GM21381 (cell line): ENCODE measurements around the gene DNAJB9.

ENCODE experiments used
- ATAC-seq: cut with Tn5 transposase; IDR thresholded peaks from one replicate; pipeline ENCODE4 v1.9.1; 2021; ENCODE audit warnings: mild to moderate bottlenecking, moderate library complexity; ENCODE audit not compliant: unreplicated experiment

DNAJB9 gene

DNA sequence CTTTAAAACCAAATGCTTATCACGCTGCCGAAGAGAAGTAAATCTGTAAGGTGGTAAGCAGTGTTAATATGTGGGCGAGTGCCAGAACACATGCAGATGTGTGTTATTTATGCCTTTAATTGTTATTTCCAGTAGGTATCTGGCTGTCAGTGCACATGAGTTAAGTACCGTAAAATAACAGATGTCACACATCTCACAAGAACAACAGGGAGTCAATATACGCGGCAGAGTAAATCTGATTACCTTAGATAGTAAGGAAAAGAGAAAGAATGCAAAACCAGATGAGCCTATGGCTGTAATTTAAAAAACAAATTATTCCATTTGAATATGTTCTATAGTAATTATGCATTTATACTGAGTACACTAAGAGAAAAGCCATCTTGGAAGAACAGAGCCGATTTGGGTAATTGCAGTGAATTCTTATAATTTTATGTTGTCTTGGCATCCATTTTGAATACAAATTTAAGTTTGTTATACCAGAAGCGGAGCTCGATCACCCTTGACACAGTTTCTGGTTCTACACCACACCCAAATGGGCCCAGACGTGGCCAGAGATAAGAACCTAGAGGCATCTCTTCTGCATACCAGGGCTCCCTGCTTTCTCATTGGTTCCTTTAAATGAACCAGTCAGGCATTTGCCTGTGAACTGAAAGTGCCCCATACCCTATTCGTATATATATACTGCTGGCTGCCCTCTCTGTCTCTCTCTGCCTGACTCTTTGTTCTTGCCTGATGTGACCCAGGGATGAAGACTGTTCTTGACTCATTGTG lies 34.8 kb downstream of the DNAJB9 start:
- no peak for ATAC-seq

- no peak for ATAC-seq
These were observed 36.0 kb downstream of the DNAJB9 start for GRCh38 chr7:108605559-108606201.

- no peak for ATAC-seq
These were observed 40.0 kb downstream of the DNAJB9 start for GRCh38 chr7:108609643-108610042.

GRCh38 chr7:108611268-108611667 lies 41.6 kb downstream of the DNAJB9 start:
- no peak for ATAC-seq

- peak; percentile 93 for ATAC-seq
These were observed 43.7 kb downstream of the DNAJB9 start for GRCh38 chr7:108613147-108613948.

- no peak for ATAC-seq
These were observed 44.3 kb downstream of the DNAJB9 start for GRCh38 chr7:108613949-108614381.

DNA sequence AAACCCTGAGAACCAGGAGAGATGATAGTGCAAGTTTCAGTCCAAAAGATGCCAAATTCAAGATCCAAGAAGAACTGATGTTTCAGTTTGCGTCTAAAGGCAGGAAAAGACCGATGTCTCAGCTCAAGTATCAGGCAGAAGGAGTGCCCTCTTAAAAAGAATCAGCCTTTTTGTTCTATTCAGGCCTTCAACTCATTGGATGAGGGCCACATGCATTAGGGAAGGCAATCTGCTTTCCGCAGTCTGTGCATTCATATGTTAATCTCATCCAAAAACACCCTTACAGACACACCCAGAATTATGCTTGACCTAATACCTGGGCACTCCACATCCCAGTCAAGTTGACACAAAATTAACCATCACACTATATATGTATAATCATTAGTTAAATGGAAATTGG lies 45.2 kb downstream of the DNAJB9 start:
- no peak for ATAC-seq

GRCh38 chr7:108618056-108618455 lies 48.4 kb downstream of the DNAJB9 start:
- ATAC-seq: no peak

- ATAC-seq: peak; percentile 63
These were observed 53.5 kb downstream of the DNAJB9 start for GRCh38 chr7:108623220-108623619.
